Activated CD4-positive, alpha-beta T cell treated with anti-CD3 and anti-CD28 coated beads for 1 hour (primary cell): ENCODE results near the gene THRA.

Experiments used
- DNase-seq: peaks from one replicate; pipeline ENCODE4 v3.0.0-alpha.2; 2020

Gene THRA

DNA sequence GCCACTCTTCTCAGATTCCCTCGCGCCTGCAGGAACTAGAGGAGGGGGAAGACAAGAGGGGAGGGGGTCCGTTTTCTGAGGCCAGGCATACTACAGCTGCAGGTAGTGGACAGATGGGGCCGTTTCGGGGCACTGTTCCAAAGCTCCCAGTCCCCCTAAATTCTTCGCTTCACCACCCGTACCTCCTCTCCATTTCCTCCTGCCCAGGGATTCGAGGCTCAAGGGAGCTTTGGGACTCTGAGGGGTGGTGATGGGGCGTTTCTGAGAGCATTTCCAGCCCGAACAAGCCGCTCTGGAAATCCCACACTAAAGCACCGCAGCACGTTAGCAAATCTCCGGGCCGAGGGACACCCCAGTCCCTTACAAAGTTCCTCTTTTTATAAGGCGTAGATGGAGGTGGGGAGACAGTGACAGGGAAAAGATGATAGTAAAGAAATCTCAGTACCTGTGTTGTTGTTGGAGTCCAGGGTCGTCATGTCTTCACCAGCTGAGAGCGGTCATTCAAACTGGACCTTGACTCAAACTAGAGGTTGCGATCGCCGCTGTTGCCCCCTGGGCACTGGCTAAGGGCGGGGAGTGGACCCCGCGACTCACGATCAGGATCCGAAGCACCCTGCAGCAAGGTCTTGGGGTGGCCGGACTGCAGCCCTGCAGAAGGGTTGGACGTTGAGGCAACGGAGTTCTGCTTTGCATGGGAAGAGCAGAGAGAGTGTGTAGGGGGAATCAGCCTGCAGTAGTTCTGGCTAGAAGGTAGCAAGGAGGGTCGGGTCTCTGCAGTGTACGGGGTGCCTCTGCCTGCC is 37.1 kb downstream of the THRA start:
- DNase-seq, result no peak

GRCh38 chr17:40100419-40100668 is 37.6 kb downstream of the THRA start, which contains the start of gene NR1D1:
NR1D1 (minus strand) TSS chr17:40100589; CDS start chr17:40100094, 495 bp downstream.
- DNase-seq, result no peak

GRCh38 chr17:40100669-40101366 is 38.1 kb downstream of the THRA start:
- DNase-seq, result peak; percentile 84

- no peak for DNase-seq
These were observed 38.8 kb downstream of the THRA start for GRCh38 chr17:40101367-40102210.

- DNase-seq, result no peak
These were observed 40.4 kb downstream of the THRA start for GRCh38 chr17:40103071-40103661.

DNA sequence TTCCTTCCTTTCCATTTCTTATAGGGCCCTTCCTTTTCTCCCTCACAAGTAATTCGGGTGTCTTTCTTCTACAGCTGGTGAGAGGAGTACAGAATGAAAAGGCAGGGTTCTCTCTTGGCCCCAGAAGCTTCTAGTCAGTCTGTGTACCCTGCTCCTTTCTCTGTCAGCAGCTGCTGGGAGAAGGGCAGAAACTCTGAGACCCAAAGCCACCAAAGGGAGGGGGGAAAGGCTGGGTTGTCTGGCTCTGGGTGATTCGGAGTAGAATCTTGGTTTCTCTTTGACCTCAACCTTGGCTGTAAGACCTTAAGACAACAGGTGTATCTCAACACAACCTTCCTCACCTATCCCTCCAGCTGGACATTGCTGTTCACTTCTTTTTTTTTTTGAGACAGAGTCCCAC is 40.9 kb downstream of the THRA start:
- DNase-seq, result no peak

DNA sequence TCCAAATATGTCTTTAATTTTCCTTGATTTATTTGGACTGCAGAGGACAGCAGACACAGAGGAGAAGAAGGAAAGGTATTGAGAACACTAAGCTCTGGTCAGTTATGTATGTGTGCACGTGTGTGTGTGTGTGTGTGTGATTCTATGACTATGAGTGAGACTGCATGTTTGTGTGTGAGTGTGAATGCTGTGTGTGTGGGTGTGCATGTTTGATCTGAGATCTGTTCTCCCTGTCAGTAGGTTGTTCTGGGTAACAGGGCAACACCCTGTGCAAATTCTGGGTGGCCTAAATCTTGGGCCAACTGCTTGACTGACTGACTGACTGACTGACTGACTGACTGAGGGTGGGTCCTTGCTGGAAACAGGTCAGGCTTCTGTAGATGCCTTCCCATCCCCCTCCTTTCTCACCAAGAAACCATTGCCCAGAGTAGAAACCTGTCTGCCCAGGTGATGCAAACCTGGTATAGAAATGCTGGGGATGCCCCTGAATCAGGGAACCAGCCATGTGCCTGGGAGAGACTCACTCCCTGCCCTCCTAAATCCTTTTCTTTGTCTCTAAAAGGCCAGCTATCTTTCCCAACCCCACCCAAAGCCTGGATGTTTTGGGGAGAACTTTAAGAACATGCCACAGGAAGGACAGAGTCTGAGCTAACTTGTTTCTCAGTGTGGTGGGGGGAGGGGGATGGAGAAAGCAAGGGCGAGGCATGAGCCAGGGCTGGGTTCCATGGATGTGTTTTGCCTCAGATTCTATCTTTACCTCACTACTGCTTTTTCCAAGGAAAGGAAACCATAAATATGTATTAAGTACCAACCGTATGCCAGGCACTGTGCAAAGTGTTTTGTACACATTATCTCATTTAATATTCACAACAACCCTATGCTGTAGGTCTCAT is 42.1 kb downstream of the THRA start:
- no peak for DNase-seq

DNA sequence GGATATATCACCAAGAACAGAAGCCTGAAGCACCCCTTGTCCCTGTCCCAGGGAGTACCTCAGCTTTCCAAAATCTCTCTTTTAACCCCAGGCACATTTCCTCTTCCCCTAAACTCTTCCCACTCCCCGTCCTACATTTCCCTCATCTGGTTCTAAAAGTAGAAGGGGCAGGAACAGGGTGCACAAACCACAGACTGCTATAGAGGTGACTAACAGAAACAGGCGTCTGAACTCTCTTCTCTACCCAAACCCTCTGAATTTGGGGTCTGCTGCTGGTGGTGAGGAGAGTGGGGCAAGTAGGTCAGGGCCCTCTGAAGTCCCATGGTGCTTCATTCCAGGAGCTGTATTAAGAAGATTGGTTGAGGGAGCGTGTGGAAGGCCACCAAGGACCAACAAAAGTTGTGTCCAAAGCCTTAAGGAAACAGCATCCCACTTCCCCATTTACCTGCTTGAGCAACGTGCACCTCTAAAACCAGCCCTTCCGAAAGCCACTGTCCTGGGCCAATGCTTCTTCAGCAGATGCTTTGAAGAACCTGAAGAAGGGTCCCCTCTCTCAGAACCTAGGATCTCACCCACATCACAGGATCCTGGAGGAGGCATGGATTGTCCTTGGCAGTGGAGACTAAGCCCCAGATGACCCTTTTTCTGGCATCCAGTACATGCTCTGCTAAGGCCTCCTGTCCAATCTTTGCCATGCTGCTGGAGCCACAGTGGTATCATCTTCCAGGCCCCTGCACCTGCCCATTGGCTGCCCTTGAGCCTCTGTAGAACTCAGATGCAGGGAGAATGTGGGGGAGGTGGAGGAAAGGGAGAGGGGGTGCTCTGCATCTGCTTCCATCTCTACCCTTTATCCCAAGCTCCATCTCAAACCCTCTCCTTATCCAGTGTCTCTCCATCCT is 43.3 kb downstream of the THRA start:
- no peak for DNase-seq

DNA sequence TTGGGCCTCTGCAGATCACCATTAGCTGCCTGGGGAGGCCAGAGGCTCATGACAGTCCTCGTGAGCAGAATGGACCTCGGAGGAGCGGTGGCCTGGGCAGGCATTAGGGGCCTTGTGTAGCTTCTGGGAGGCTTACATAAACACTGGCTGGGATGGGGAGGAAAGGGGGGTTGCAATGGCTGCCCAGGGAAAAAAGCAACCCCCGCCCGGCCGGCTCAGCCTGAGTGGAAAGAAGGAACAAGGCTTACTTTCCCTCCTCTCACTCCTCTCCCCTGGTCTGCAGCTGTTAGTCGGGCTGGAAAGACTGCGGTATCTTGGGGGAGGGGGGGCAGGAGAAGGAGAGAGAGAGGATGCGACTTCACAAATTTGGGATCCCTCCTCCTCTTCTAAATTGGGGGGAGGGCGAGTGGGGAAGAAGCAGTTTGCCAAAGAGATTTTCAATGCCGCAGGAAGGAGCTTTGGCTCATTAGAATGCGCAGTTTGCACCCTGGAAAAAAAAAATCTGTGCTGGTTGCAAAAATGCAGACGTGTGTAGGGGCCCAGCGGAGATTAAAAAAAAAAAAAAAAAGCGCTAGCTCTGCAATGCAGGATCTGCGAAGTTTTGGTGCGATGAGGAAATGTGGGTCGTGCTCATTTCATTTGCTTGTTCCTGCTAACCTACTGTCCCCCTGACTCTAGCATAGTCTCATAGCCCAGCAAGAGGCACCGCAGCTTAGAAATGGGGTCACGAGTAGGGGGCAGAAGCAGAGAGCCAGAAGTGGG is 44.2 kb downstream of the THRA start:
- DNase-seq, result no peak

GRCh38 chr17:40107522-40108174 is 44.9 kb downstream of the THRA start:
- no peak for DNase-seq

GRCh38 chr17:40108970-40109824 is 46.4 kb downstream of the THRA start:
- no peak for DNase-seq

DNA sequence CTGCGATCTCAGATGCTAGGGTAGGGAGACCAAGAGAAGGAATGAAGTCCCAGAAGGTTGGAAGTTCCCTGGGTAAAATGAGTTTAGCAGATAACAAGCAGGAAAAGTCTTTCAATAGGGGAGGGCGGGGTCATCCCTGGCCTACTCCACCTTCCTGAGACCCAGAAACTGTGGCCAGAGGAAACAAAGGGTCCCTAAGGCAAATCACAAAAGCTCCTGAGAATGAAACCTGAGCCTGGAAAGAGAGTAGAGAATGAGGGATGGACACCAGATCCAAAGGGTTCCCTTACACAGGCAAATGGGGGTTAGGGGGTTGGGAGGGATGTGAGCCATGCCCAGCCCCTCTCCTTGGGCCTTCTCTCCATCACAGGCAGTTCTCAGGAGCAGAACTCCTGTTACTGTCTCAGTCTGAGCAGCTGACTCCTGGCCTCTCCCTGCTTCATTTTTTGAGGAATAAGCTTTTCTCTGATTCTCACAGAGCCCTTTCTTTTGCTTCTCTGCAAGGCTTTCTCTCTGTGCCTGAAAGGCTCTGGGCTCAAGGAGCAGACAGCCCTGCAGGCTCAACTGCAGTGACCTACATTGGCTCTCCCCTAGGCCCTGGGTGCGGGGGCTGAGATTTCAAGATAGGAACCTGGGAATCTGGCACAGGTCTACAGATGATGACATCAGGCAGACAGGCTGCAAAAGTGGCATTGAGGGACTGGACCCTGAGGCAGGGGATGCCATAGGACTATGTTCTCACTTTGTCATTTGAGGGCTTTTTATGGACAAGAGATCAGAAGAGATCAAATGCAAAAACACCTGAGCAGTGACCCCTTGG is 47.5 kb downstream of the THRA start:
- DNase-seq, result no peak

- peak; percentile 52 for DNase-seq
These were observed 48.7 kb downstream of the THRA start for GRCh38 chr17:40111221-40112128.

DNA sequence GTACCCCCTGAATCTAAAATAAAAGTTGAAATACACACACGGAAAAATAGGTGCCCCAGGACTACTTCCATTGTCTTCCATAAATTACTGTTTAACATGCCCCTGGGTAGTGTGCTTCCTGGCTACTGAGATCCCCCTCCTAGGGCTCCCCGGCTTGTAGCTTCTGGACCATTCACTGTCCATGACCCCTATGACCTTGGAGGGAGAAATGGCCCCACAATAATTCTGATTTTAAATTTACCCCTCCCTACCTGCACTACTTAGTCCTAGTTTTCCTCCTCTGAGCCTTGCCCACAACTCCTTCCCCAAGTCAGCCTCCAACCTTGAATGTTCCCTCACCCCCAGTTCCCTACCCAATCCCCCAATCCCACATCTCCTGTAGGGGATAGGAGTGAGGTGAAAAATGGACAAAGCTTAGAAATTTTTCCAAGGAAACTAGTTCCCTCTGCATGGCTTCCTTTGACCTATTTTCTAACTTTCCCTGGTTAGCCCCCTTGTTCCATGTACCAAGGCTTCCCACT is 49.5 kb downstream of the THRA start:
- DNase-seq, result no peak

- no peak for DNase-seq
These were observed 49.9 kb downstream of the THRA start for GRCh38 chr17:40112718-40113109.

GRCh38 chr17:40113110-40113906 is 50.5 kb downstream of the THRA start:
- DNase-seq, result peak; percentile 85
